K562 (cell line): ENCODE measurements around the gene RPL21. TPM values are rescaled to one million over a fixed set of nuclear protein-coding genes. Genes with fewer than 3 reads are reported as not detected.

Experiments
- ATAC-seq: fragments of 200-7000 bp; cut with Tn5 transposase; 3 replicates; pipeline ENCODE4 v1.9.1; 2020; ENCODE audit warnings: moderate library complexity
- BruUV-seq: library from RNA; stranded (reverse); fragments of 400-500 nt; replicated peaks from 2 replicates; lab custom pipeline; 2021; lab: Mats Ljungman, UMichigan
- CTCF ChIA-PET: fragments of 300-600 bp; formaldehyde crosslinking; extraction: SDS; loops from one replicate; lab custom pipeline; 2021; ENCODE audit warnings: low intra/inter-chr PET ratio; lab: Yijun Ruan, JAX
- POLR2A ChIA-PET: fragments of 300-600, 350-650 bp; sonication (Branson Sonifier 250); formaldehyde crosslinking; extraction: SDS; loops from one replicate; lab custom pipeline; 2021; ENCODE audit warnings: antibody characterized with exemption, inconsistent platforms; lab: Yijun Ruan, JAX
- DNase-seq, 4 experiments: peaks; one replicate each; pipeline versions ENCODE4 v3.0.0 to v3.0.0-alpha.2; 2011 to 2018; ENCODE audit warnings: low spot score in 3 of 4, mixed read lengths in 3 of 4; ENCODE audit errors: extremely low read depth in 1 of 4
- FAIRE-seq: peaks from 2 replicates; lab custom pipeline; 2011; peaks lifted over from hg19 to GRCh38; lab: Jason Lieb, UNC
- H2AFZ ChIP-seq: 2 replicates; pipeline ENCODE4 v1.6.0; 2011; ENCODE audit warnings: low read depth, low read length, control low read depth, inconsistent platforms
- H3K27ac ChIP-seq: fragments of 200-600 bp; 3 replicates; pipeline ENCODE4 v1.8.0; 2011; ENCODE audit warnings: low read depth, mild to moderate bottlenecking, control low read depth, inconsistent platforms, low read length, moderate library complexity, mixed read lengths; ENCODE audit errors: extremely low read depth
- H3K27me3 ChIP-seq, 2 experiments: fragments of 300-600 bp in 1 of 2; 2 replicates in 1 of 2; 3 replicates in 1 of 2; pipeline versions ENCODE4 v1.6.0 to v1.8.0; 2011; ENCODE audit warnings: inconsistent platforms in 2 of 2, low read length in 2 of 2, mild to moderate bottlenecking in 1 of 2, mixed read lengths in 1 of 2, moderate library complexity in 1 of 2; ENCODE audit not compliant: control insufficient read depth in 2 of 2, insufficient read depth in 2 of 2
- H3K36me3 ChIP-seq: fragments of 300-600 bp; 3 replicates; pipeline ENCODE4 v1.8.0; 2011; ENCODE audit warnings: mild to moderate bottlenecking, low read length, inconsistent platforms; ENCODE audit not compliant: control insufficient read depth, insufficient read depth
- H3K4me1 ChIP-seq, 2 experiments: fragments of 200-600 bp in 1 of 2; replicated peaks in 1 of 2; 2 replicates in 1 of 2; 3 replicates in 1 of 2; pipeline versions ENCODE4 v1.5.1 to v1.8.0; 2011; ENCODE audit warnings: inconsistent platforms in 2 of 2, low read length in 2 of 2, mild to moderate bottlenecking in 1 of 2, mixed read lengths in 1 of 2, moderate library complexity in 1 of 2; ENCODE audit not compliant: control insufficient read depth in 2 of 2, insufficient read depth in 2 of 2
- H3K4me2 ChIP-seq: 2 replicates; pipeline ENCODE4 v1.6.1; 2011; ENCODE audit warnings: low read length, control low read depth, inconsistent platforms, mixed read lengths; ENCODE audit not compliant: insufficient read depth
- H3K4me3 ChIP-seq: fragments of 200-600 bp; sonication (generic), shearing (Covaris generic); 2 replicates; pipeline ENCODE4 v1.5.1; 2016; ENCODE audit warnings: control low read depth, inconsistent platforms
- H3K79me2 ChIP-seq: fragments of 200-600 bp; 3 replicates; pipeline ENCODE4 v1.8.0; 2011; ENCODE audit warnings: low read length, inconsistent platforms; ENCODE audit not compliant: control insufficient read depth, insufficient read depth
- H3K9ac ChIP-seq, 2 experiments: 2 replicates each; pipeline versions ENCODE4 v1.6.0 to v1.6.1; 2011; ENCODE audit warnings: low read depth in 2 of 2, low read length in 2 of 2, control low read depth in 1 of 2, inconsistent platforms in 1 of 2, mild to moderate bottlenecking in 1 of 2, mixed read lengths in 1 of 2; ENCODE audit not compliant: insufficient read depth in 1 of 2
- H3K9me1 ChIP-seq: one replicate; pipeline ENCODE4 v1.6.0; 2011; ENCODE audit warnings: inconsistent platforms, mild to moderate bottlenecking, low read length, moderate library complexity; ENCODE audit not compliant: control insufficient read depth, insufficient read depth
- H3K9me3 ChIP-seq: replicated peaks from 2 replicates; pipeline ENCODE4 v1.5.1; 2011; ENCODE audit warnings: low read depth, low read length, inconsistent platforms; ENCODE audit not compliant: control insufficient read depth, insufficient read depth
- H4K20me1 ChIP-seq: replicated peaks from 2 replicates; pipeline ENCODE4 v1.6.1; 2011; ENCODE audit warnings: low read length, inconsistent platforms, mixed read lengths; ENCODE audit not compliant: control insufficient read depth, insufficient read depth
- BMI1 ChIP-seq: fragments of 150-350 bp; IDR thresholded peaks from 2 replicates; pipeline ENCODE4 v1.6.1; 2014; ENCODE audit warnings: low read length
- FOXJ2 ChIP-seq: fragments of 200-800 bp; sonication (Bioruptor generic); IDR thresholded peaks from 2 replicates; pipeline ENCODE4 v1.6.1; 2016; ENCODE audit warnings: missing genetic modification characterization, missing compliant biosample characterization
- MGA ChIP-seq: fragments of 450-650 bp; IDR thresholded peaks from 2 replicates; pipeline ENCODE4 v1.6.1; 2016; ENCODE audit warnings: mild to moderate bottlenecking, moderate library complexity
- NR3C1 ChIP-seq: sonication (generic); formaldehyde crosslinking; IDR thresholded peaks from 2 replicates; pipeline ENCODE4 v1.8.1; 2022; ENCODE audit warnings: missing genetic modification reagents
- PCBP1 ChIP-seq: fragments of 200-400 bp; formaldehyde crosslinking; IDR thresholded peaks from 2 replicates; pipeline ENCODE4 v1.6.1; 2018; ENCODE audit warnings: mild to moderate bottlenecking, low read depth, low read length; ENCODE audit not compliant: poor library complexity, severe bottlenecking
- ZBTB8A ChIP-seq: fragments of 450-650 bp; IDR thresholded peaks from 2 replicates; pipeline ENCODE4 v1.6.1; 2018; ENCODE audit warnings: mild to moderate bottlenecking, moderate library complexity; ENCODE audit not compliant: partially characterized antibody
- WGBS: fragments of 100-300 bp; shearing (Covaris generic); methylation state at CpG from one replicate; pipeline ENCODE4 v1.1.6; 2016; ENCODE audit warnings: low coverage, mixed read lengths; ENCODE audit not compliant: insufficient coverage; ENCODE audit errors: missing lambda C conversion rate; 5-methylcytosine and 5-hydroxymethylcytosine counted together
- in situ Hi-C: fragments of 300-500 bp; cut with MboI; formaldehyde crosslinking; loops from 4 replicates; pipeline ENCODE4 v1.15.0; 2018; ENCODE audit warnings: inconsistent platforms, mixed read lengths
- intact Hi-C: fragments of 100-400 bp; cut with micrococcal nuclease; formaldehyde crosslinking; loops from 2 replicates; pipeline ENCODE4 v1.14.2; 2022
- polyA plus RNA-seq, 8 experiments: library from polyadenylated mRNA; depleted of rRNA in 4 of 8; stranded (reverse) in 5 of 8; unstranded in 3 of 8; fragments of >200 nt; fragmentation: Nextera tagmentation in 2 of 8; fragmentation: Illumina TruSeq in 1 of 8; extraction: Ambion mirVana in 2 of 8; extraction: Trizol in 1 of 8; gene quantifications; 2 replicates each; pipeline versions ENCODE4 v1.2.1 to v1.2.3, GENCODE V29; 2011 to 2014; ENCODE audit warnings: inconsistent platforms in 1 of 8, missing spikeins in 1 of 8
- total RNA-seq, 7 experiments: library from RNA; depleted of rRNA in 6 of 7; stranded (reverse); fragments of >200 nt in 6 of 7; fragmentation: Illumina TruSeq in 2 of 7; extraction: Trizol in 2 of 7; gene quantifications; 2 replicates each; pipeline versions ENCODE4 v1.2.1 to v1.2.3, GENCODE V29; 2011 to 2021; ENCODE audit warnings: low replicate concordance in 1 of 7
- TF ChIP-seq, protein P1 (sequence below): fragments of 250-450 bp; sonication (Bioruptor Pico); IDR thresholded peaks from 2 replicates; pipeline ENCODE4 v1.4.0; 2020; ENCODE audit warnings: mild to moderate bottlenecking, moderate library complexity, borderline replicate concordance

Gene RPL21
- total and polyA plus RNA-seq, 9 of the 15 experiments (the other 6 are each of a cell fraction or from before 2014, with no cell fraction given), result 622 to 4,203 (median 1,676) TPM

GRCh38 chr13:27288392-27288791, 37.0 kb downstream of the RPL21 start:
- Histone ChIP-seq H3K9ac (no peak overlapping the region), H3K9me3 (no peaks in the 10 kb centered on the region), H2AFZ (no peak overlapping the region), H3K79me2 (no peaks in the 10 kb centered on the region), H3K4me2 (no peak overlapping the region), H3K4me1 (no peaks in the 10 kb centered on the region), H3K4me3 (no peak overlapping the region), H4K20me1 (no peaks in the 10 kb centered on the region), H3K27me3 (peaks cover 3% of the 10 kb centered on the region in 2 experiments; a peak in 2 of 5 replicates), H3K9me1 (no peaks in the 10 kb centered on the region), H3K36me3 (no peaks in the 10 kb centered on the region), H3K27ac (no peak overlapping the region)
- no TSS peak for BruUV-seq
- ATAC-seq (no peak), DNase-seq (no peak), FAIRE-seq (no peak)
- POLR2A ChIA-PET, result no interaction called here
- in situ Hi-C loops (no loop called here), intact Hi-C loops (no loop called here)
- CTCF ChIA-PET, result no interaction called here
- 5% methylated on average over 4 of the region's 4 CpGs for WGBS
- TF ChIP-seq FOXJ2 (no peak), NR3C1 (no peak), BMI1 (no peak), PCBP1 (no peak), MGA (no peak), ZBTB8A (no peak)
- TF ChIP-seq, protein P1, sequence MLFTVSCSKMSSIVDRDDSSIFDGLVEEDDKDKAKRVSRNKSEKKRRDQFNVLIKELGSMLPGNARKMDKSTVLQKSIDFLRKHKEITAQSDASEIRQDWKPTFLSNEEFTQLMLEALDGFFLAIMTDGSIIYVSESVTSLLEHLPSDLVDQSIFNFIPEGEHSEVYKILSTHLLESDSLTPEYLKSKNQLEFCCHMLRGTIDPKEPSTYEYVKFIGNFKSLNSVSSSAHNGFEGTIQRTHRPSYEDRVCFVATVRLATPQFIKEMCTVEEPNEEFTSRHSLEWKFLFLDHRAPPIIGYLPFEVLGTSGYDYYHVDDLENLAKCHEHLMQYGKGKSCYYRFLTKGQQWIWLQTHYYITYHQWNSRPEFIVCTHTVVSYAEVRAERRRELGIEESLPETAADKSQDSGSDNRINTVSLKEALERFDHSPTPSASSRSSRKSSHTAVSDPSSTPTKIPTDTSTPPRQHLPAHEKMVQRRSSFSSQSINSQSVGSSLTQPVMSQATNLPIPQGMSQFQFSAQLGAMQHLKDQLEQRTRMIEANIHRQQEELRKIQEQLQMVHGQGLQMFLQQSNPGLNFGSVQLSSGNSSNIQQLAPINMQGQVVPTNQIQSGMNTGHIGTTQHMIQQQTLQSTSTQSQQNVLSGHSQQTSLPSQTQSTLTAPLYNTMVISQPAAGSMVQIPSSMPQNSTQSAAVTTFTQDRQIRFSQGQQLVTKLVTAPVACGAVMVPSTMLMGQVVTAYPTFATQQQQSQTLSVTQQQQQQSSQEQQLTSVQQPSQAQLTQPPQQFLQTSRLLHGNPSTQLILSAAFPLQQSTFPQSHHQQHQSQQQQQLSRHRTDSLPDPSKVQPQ (CRISPR knock-in tag), result no peak
